H9 (cell line): ENCODE results near the gene ASXL1. TPM values are rescaled to one million over a fixed set of nuclear protein-coding genes. Genes with fewer than 3 reads are reported as not detected.
"Not testable (repeated sequence)": the region's sequence is repeated elsewhere in the genome, so short reads cannot be mapped to it uniquely, and the experiment has no call there.

Source experiments
- DNase-seq: peaks from one replicate; pipeline ENCODE4 v3.0.0-alpha.2; 2017
- H2AFZ ChIP-seq: one replicate; pipeline ENCODE4 v1.6.1; 2013; ENCODE audit warnings: mild to moderate bottlenecking, low read length, control low read depth, moderate library complexity
- H2AK5ac ChIP-seq: 2 replicates; pipeline ENCODE4 v1.6.1; 2013; ENCODE audit warnings: low read length, control low read depth, mixed read lengths; ENCODE audit not compliant: insufficient read length
- H2BK120ac ChIP-seq: one replicate; pipeline ENCODE4 v1.6.1; 2013; ENCODE audit warnings: low read depth, mild to moderate bottlenecking, low read length, control low read depth, inconsistent platforms; ENCODE audit not compliant: poor library complexity, severe bottlenecking
- H2BK12ac ChIP-seq: 2 replicates; pipeline ENCODE4 v1.6.1; 2013; ENCODE audit warnings: low read length, control low read depth, mixed read lengths, low read depth; ENCODE audit not compliant: insufficient read length
- H2BK15ac ChIP-seq: 2 replicates; pipeline ENCODE4 v1.6.1; 2013; ENCODE audit warnings: low read depth, low read length, control low read depth
- H2BK20ac ChIP-seq: one replicate; pipeline ENCODE4 v1.6.1; 2013; ENCODE audit warnings: low read depth, mild to moderate bottlenecking, low read length, control low read depth, inconsistent platforms; ENCODE audit not compliant: poor library complexity, severe bottlenecking
- H2BK5ac ChIP-seq: 2 replicates; pipeline ENCODE4 v1.6.1; 2013; ENCODE audit warnings: low read length, control low read depth, mixed read lengths; ENCODE audit not compliant: insufficient read length
- H3K14ac ChIP-seq: 2 replicates; pipeline ENCODE4 v1.6.1; 2013; ENCODE audit warnings: low read length, control low read depth; ENCODE audit not compliant: insufficient read depth
- H3K18ac ChIP-seq: 2 replicates; pipeline ENCODE4 v1.6.1; 2013; ENCODE audit warnings: low read depth, mild to moderate bottlenecking, mixed read lengths, low read length, control low read depth; ENCODE audit not compliant: insufficient read length
- H3K23ac ChIP-seq: 2 replicates; pipeline ENCODE4 v1.6.1; 2013; ENCODE audit warnings: low read length, control low read depth, mixed read lengths, low read depth; ENCODE audit not compliant: insufficient read length
- H3K23me2 ChIP-seq: 2 replicates; pipeline ENCODE4 v1.6.1; 2013; ENCODE audit warnings: low read depth, mild to moderate bottlenecking, mixed read lengths, low read length, control low read depth; ENCODE audit not compliant: insufficient read length, poor library complexity, severe bottlenecking
- H3K27ac ChIP-seq: 2 replicates; pipeline ENCODE4 v1.5.1; 2013; ENCODE audit warnings: low read length, control low read depth, mixed read lengths, low read depth; ENCODE audit not compliant: insufficient read length
- H3K27me3 ChIP-seq: 2 replicates; pipeline ENCODE4 v1.6.1; 2013; ENCODE audit warnings: low read length, control low read depth, inconsistent platforms; ENCODE audit not compliant: insufficient read depth
- H3K4ac ChIP-seq: 2 replicates; pipeline ENCODE4 v1.6.1; 2013; ENCODE audit warnings: low read depth, mild to moderate bottlenecking, control low read depth, inconsistent platforms, low read length, moderate library complexity
- H3K4me1 ChIP-seq: 2 replicates; pipeline ENCODE4 v1.6.1; 2013; ENCODE audit warnings: low read length, control low read depth, inconsistent platforms; ENCODE audit not compliant: insufficient read depth
- H3K4me2 ChIP-seq: 2 replicates; pipeline ENCODE4 v1.6.1; 2013; ENCODE audit warnings: low read length, control low read depth, mixed read lengths; ENCODE audit not compliant: insufficient read length, insufficient read depth
- H3K56ac ChIP-seq: 2 replicates; pipeline ENCODE4 v1.6.1; 2013; ENCODE audit warnings: low read depth, mild to moderate bottlenecking, mixed read lengths, low read length, control low read depth; ENCODE audit not compliant: insufficient read length
- H3K79me1 ChIP-seq: 2 replicates; pipeline ENCODE4 v1.6.1; 2013; ENCODE audit warnings: low read depth, mild to moderate bottlenecking, moderate library complexity, low read length, control low read depth, inconsistent platforms; ENCODE audit not compliant: insufficient read depth, poor library complexity, severe bottlenecking
- H3K79me2 ChIP-seq: 2 replicates; pipeline ENCODE4 v1.6.1; 2013; ENCODE audit warnings: low read length, control low read depth, inconsistent platforms; ENCODE audit not compliant: insufficient read depth
- H3K9ac ChIP-seq: 2 replicates; pipeline ENCODE4 v1.6.1; 2013; ENCODE audit warnings: low read length, control low read depth, mixed read lengths; ENCODE audit not compliant: insufficient read length; ENCODE audit errors: extremely low read depth
- H3K9me3 ChIP-seq: one replicate; pipeline ENCODE4 v1.6.1; 2013; ENCODE audit warnings: low read depth, low read length, inconsistent platforms; ENCODE audit not compliant: control insufficient read depth
- H3T11ph ChIP-seq: one replicate; pipeline ENCODE4 v1.6.1; 2013; ENCODE audit warnings: mild to moderate bottlenecking, low read length, control low read depth, inconsistent platforms
- H4K20me1 ChIP-seq: one replicate; pipeline ENCODE4 v1.6.1; 2013; ENCODE audit not compliant: control insufficient read depth, insufficient read length, insufficient read depth
- H4K5ac ChIP-seq: 2 replicates; pipeline ENCODE4 v1.6.1; 2013; ENCODE audit warnings: low read depth, mild to moderate bottlenecking, mixed read lengths, low read length, control low read depth; ENCODE audit not compliant: insufficient read length
- H4K8ac ChIP-seq: replicated peaks from 2 replicates; pipeline ENCODE4 v1.6.1; 2013; ENCODE audit warnings: low read length, control low read depth, mixed read lengths, low read depth; ENCODE audit not compliant: insufficient read length
- H4K91ac ChIP-seq: 2 replicates; pipeline ENCODE4 v1.6.1; 2013; ENCODE audit warnings: low read depth, mild to moderate bottlenecking, moderate library complexity, mixed read lengths, low read length, control low read depth; ENCODE audit not compliant: insufficient read length
- H3K27ac Mint-ChIP-seq, 3 experiments: 2 replicates in 2 of 3; 3 replicates in 1 of 3; pipeline ENCODE4 v1.8.0; 2020 to 2021; ENCODE audit warnings: mixed read lengths in 3 of 3, mild to moderate bottlenecking in 1 of 3, moderate library complexity in 1 of 3
- H3K27me3 Mint-ChIP-seq: 2 replicates; pipeline ENCODE4 v1.8.0; 2021; ENCODE audit warnings: low read depth, mild to moderate bottlenecking, moderate library complexity, mixed read lengths
- H3K36me3 Mint-ChIP-seq, 3 experiments: 2 replicates in 2 of 3; 3 replicates in 1 of 3; pipeline ENCODE4 v1.8.0; 2020 to 2021; ENCODE audit warnings: low read depth in 3 of 3, mixed read lengths in 3 of 3; ENCODE audit not compliant: insufficient read depth in 1 of 3
- H3K4me1 Mint-ChIP-seq, 2 experiments: 2 replicates each; pipeline ENCODE4 v1.8.0; 2020; ENCODE audit warnings: mixed read lengths in 2 of 2
- H3K4me3 Mint-ChIP-seq, 2 experiments: 2 replicates in 1 of 2; 3 replicates in 1 of 2; pipeline ENCODE4 v1.8.0; 2020 to 2021; ENCODE audit warnings: mild to moderate bottlenecking in 2 of 2, mixed read lengths in 2 of 2, moderate library complexity in 1 of 2
- H3K9me3 Mint-ChIP-seq, 2 experiments: 2 replicates in 1 of 2; 3 replicates in 1 of 2; pipeline ENCODE4 v1.8.0; 2020; ENCODE audit warnings: mild to moderate bottlenecking in 2 of 2, mixed read lengths in 2 of 2, moderate library complexity in 1 of 2
- WGBS: extraction: QIAGEN DNeasy Blood & Tissue Kit; methylation state at CpG from one replicate; pipeline ENCODE4 v1.1.7; 2013; ENCODE audit warnings: missing lambda C conversion rate, low lambda C conversion rate, mixed read lengths; ENCODE audit not compliant: insufficient read length; ENCODE audit errors: extremely low coverage; 5-methylcytosine and 5-hydroxymethylcytosine counted together
- total RNA-seq: library from RNA; stranded (reverse); gene quantifications from 2 replicates; pipeline ENCODE4 v1.2.1, GENCODE V29; 2021
- TF ChIP-seq, protein P1 (sequence below): fragments of 200-600 bp; sonication (generic); conservative IDR thresholded peaks from 3 replicates; pipeline ENCODE4 v1.8.0; 2021; ENCODE audit warnings: antibody characterized with exemption, mild to moderate bottlenecking

Gene ASXL1
- total RNA-seq, 1 experiment from 2014 or later = 39.5 TPM

DNA sequence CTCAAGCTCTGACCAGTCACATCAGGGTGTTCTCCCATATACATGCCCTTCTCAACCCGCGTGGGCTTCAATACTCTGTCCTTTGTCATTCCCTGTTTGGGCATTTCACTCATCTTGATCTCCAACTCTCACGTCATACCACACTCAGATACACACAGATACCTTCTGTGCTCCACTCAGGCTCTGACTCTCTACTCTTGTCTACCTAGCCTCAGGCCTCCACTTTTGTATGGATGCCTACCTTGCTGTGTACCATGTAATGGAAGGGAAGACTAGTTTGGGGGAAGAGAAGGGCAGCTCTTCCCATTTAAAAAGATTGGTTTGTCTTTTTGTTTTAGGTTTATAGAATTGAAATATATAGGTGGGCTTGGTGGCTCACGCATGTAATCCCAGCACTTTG lies 48.6 kb downstream of the ASXL1 start:
- Histone ChIP-seq H2BK12ac (no peak overlapping the region), H4K5ac (no peak overlapping the region), H3K27ac (no peak overlapping the region), H2BK15ac (no peak overlapping the region), H4K8ac (no peak overlapping the region), H3K14ac (no peak overlapping the region), H3K4ac (no peak overlapping the region), H3K79me1 (no peaks in the 10 kb centered on the region), H4K20me1 (no peaks in the 10 kb centered on the region), H3K9ac (no peak overlapping the region), H3K23ac (no peak overlapping the region), H2BK5ac (no peak overlapping the region), H3K23me2 (no peaks in the 10 kb centered on the region), H2AK5ac (no peak overlapping the region), H3K18ac (no peak overlapping the region), H2AFZ (no peak overlapping the region), H2BK20ac (no peak overlapping the region), H3K56ac (no peak overlapping the region), H2BK120ac (no peak overlapping the region), H3K4me1 (no peaks in the 10 kb centered on the region), H3K79me2 (no peaks in the 10 kb centered on the region), H3K9me3 (no peaks in the 10 kb centered on the region), H3K4me2 (no peak overlapping the region), H4K91ac (no peak overlapping the region), H3T11ph (no peak overlapping the region), H3K27me3 (no peaks in the 10 kb centered on the region)
- H3K9me3 Mint-ChIP-seq = no peaks in the 10 kb centered on the region
- no peak for DNase-seq
- no CpG with 5 or more reads among the region's 4 CpGs for WGBS
- H3K4me1 Mint-ChIP-seq = no peaks in the 10 kb centered on the region
- TF ChIP-seq, protein P1, sequence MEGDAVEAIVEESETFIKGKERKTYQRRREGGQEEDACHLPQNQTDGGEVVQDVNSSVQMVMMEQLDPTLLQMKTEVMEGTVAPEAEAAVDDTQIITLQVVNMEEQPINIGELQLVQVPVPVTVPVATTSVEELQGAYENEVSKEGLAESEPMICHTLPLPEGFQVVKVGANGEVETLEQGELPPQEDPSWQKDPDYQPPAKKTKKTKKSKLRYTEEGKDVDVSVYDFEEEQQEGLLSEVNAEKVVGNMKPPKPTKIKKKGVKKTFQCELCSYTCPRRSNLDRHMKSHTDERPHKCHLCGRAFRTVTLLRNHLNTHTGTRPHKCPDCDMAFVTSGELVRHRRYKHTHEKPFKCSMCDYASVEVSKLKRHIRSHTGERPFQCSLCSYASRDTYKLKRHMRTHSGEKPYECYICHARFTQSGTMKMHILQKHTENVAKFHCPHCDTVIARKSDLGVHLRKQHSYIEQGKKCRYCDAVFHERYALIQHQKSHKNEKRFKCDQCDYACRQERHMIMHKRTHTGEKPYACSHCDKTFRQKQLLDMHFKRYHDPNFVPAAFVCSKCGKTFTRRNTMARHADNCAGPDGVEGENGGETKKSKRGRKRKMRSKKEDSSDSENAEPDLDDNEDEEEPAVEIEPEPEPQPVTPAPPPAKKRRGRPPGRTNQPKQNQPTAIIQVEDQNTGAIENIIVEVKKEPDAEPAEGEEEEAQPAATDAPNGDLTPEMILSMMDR = no peak
- H3K4me3 Mint-ChIP-seq = no peak overlapping the region
- H3K27ac Mint-ChIP-seq = no peak overlapping the region
- no peaks in the 10 kb centered on the region for H3K27me3 Mint-ChIP-seq
- no peaks in the 10 kb centered on the region for H3K36me3 Mint-ChIP-seq

DNA sequence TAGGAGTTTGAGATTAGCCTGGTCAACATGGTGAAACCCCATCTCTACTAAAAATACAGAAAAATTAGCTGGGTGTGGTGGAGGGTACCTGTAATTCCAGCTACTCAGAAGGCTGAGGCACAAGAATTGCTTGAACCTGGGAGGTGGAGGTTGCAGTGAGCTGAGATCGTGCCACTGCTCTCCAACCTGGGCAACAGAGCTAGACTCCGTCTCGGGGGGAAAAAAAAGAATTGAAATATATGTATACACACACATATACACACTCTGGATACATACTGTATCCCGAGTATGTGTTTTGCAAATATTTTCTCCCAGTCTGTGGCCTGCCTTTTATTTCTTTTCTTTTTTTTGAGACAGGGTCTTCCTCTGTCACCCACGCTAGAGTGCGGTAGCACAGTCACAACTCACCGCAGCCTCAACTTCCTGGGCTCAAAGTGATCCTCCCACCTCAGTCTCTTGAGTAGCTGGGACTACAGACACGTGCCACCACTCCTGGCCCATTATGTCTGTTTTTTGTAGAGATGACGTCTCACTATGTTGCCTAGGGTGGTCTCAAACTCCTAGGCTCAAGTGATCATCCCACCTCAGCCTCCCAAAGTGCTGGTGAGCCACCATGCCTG lies 49.1 kb downstream of the ASXL1 start:
- H3K4me1 ChIP-seq, H3K56ac ChIP-seq, H3K23ac ChIP-seq, H3K27me3 ChIP-seq, H3K4me1 Mint-ChIP-seq, H3K36me3 Mint-ChIP-seq, H2AK5ac ChIP-seq, H2AFZ ChIP-seq, H4K91ac ChIP-seq, H3K9me3 Mint-ChIP-seq, H4K8ac ChIP-seq, H3K79me1 ChIP-seq, H3K79me2 ChIP-seq, H4K20me1 ChIP-seq, H3K9ac ChIP-seq, H4K5ac ChIP-seq, H2BK15ac ChIP-seq, H3K4me3 Mint-ChIP-seq, H3K27me3 Mint-ChIP-seq, DNase-seq, H3K4me2 ChIP-seq, H3K27ac Mint-ChIP-seq, H3K9me3 ChIP-seq, H3T11ph ChIP-seq, H3K4ac ChIP-seq, H3K14ac ChIP-seq, H2BK12ac ChIP-seq, H3K27ac ChIP-seq, H2BK20ac ChIP-seq, H3K18ac ChIP-seq, H3K23me2 ChIP-seq, H2BK120ac ChIP-seq, H2BK5ac ChIP-seq: not testable (repeated sequence)
- WGBS = no CpG with 5 or more reads among the region's 9 CpGs
